Measurements from ENCODE around the gene LRRC75A.

DNA sequence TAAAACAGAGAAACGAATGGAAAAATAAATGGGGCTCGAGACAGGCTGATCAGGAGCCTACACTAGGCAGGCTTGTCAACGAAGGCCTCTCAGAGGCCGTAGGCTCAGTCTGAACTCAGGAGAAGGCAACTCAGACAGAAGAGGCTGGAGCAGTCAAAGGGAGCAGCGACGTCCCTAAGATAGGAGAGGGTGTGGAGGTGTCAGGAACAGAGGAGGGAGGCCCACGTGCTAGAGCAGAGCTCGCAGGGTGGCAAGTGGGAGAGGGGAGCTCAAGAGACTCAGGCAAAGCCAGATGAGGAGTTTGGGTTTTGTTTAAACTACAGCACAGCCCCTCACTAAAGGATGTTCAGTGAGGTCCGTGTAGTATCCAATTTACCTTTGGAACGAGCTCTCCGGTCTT, 32.7 kb downstream of the LRRC75A start:
- TF ChIP-seq, protein P1, sequence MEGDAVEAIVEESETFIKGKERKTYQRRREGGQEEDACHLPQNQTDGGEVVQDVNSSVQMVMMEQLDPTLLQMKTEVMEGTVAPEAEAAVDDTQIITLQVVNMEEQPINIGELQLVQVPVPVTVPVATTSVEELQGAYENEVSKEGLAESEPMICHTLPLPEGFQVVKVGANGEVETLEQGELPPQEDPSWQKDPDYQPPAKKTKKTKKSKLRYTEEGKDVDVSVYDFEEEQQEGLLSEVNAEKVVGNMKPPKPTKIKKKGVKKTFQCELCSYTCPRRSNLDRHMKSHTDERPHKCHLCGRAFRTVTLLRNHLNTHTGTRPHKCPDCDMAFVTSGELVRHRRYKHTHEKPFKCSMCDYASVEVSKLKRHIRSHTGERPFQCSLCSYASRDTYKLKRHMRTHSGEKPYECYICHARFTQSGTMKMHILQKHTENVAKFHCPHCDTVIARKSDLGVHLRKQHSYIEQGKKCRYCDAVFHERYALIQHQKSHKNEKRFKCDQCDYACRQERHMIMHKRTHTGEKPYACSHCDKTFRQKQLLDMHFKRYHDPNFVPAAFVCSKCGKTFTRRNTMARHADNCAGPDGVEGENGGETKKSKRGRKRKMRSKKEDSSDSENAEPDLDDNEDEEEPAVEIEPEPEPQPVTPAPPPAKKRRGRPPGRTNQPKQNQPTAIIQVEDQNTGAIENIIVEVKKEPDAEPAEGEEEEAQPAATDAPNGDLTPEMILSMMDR (conservative IDR thresholded peaks at IDR 0.05; ENCODE audit: low read depth, low read length), result no peak
- TF ChIP-seq EZH2 (IDR thresholded peaks at IDR 0.05; ENCODE audit: borderline replicate concordance, low read depth, low read length, poor library complexity, severe bottlenecking), result no peak

Measured in A673 (cell line).